GM23338 (cell line): Measurements from ENCODE around the gene UGT1A4. TPM values are rescaled to one million over a fixed set of nuclear protein-coding genes. Genes with fewer than 3 reads are reported as not detected.

Experiments used
- ATAC-seq: fragments of 200-7000 bp; cut with Tn5 transposase; 3 replicates; pipeline ENCODE4 v1.9.1; 2020
- DNase-seq: peaks from one replicate; pipeline ENCODE4 v3.0.0-alpha.2; 2015; ENCODE audit warnings: low spot score
- H2AFZ ChIP-seq: fragments of 200-600 bp; sonication (generic); 2 replicates; pipeline ENCODE4 v1.8.0; 2016; ENCODE audit warnings: antibody characterized with exemption, mild to moderate bottlenecking, moderate library complexity
- H3F3A ChIP-seq: fragments of 200-600 bp; sonication (generic); replicated peaks from 2 replicates; pipeline ENCODE4 v1.8.0; 2017; ENCODE audit warnings: antibody characterized with exemption, mixed run types, low read depth
- H3K27ac ChIP-seq: fragments of 200-600 bp; sonication (generic); 2 replicates; pipeline ENCODE4 v1.6.1; 2016; ENCODE audit warnings: low read depth
- H3K27me3 ChIP-seq: fragments of 200-600 bp; sonication (generic); 2 replicates; pipeline ENCODE4 v1.8.0; 2016; ENCODE audit warnings: mild to moderate bottlenecking, mixed run types, moderate library complexity; ENCODE audit not compliant: insufficient read depth
- H3K36me3 ChIP-seq: fragments of 200-600 bp; sonication (generic); 2 replicates; pipeline ENCODE4 v1.8.0; 2016; ENCODE audit warnings: mild to moderate bottlenecking; ENCODE audit not compliant: insufficient read depth
- H3K4me1 ChIP-seq: fragments of 200-600 bp; sonication (generic); 2 replicates; pipeline ENCODE4 v1.8.0; 2016; ENCODE audit warnings: mild to moderate bottlenecking, moderate library complexity; ENCODE audit not compliant: insufficient read depth
- H3K4me2 ChIP-seq: fragments of 200-600 bp; sonication (generic); 2 replicates; pipeline ENCODE4 v1.7.1; 2017; ENCODE audit warnings: mixed run types
- H3K4me3 ChIP-seq: fragments of 200-600 bp; sonication (generic); 2 replicates; pipeline ENCODE4 v1.6.1; 2016; ENCODE audit warnings: mixed run types
- H3K79me2 ChIP-seq: fragments of 200-600 bp; sonication (generic); replicated peaks from 2 replicates; pipeline ENCODE4 v1.8.0; 2017; ENCODE audit warnings: mild to moderate bottlenecking; ENCODE audit not compliant: insufficient read depth
- H3K9me2 ChIP-seq: fragments of 200-600 bp; sonication (generic); 2 replicates; pipeline ENCODE4 v1.8.0; 2017; ENCODE audit not compliant: insufficient read depth
- H4K20me1 ChIP-seq: fragments of 200-600 bp; sonication (generic); replicated peaks from 2 replicates; pipeline ENCODE4 v1.8.0; 2017; ENCODE audit warnings: mild to moderate bottlenecking; ENCODE audit not compliant: insufficient read depth
- H3K27ac Mint-ChIP-seq: 2 replicates; pipeline ENCODE4 v1.8.0; 2020; ENCODE audit warnings: inconsistent platforms, mild to moderate bottlenecking, moderate library complexity, mixed read lengths
- H3K27me3 Mint-ChIP-seq: 3 replicates; pipeline ENCODE4 v1.8.0; 2022; ENCODE audit warnings: low read depth, mild to moderate bottlenecking, moderate library complexity, mixed read lengths, inconsistent platforms; ENCODE audit not compliant: insufficient read depth, poor library complexity
- H3K36me3 Mint-ChIP-seq: 3 replicates; pipeline ENCODE4 v1.8.0; 2021; ENCODE audit warnings: low read depth, mild to moderate bottlenecking, inconsistent platforms, moderate library complexity, mixed read lengths
- H3K4me1 Mint-ChIP-seq: 3 replicates; pipeline ENCODE4 v1.8.0; 2020; ENCODE audit warnings: mild to moderate bottlenecking, inconsistent platforms, mixed read lengths
- H3K4me3 Mint-ChIP-seq: 3 replicates; pipeline ENCODE4 v1.8.0; 2021; ENCODE audit warnings: moderate library complexity, mild to moderate bottlenecking, inconsistent platforms, mixed read lengths
- H3K9me3 Mint-ChIP-seq: 3 replicates; pipeline ENCODE4 v1.8.0; 2020; ENCODE audit warnings: moderate library complexity, mild to moderate bottlenecking, inconsistent platforms, mixed read lengths
- CREB1 ChIP-seq: fragments of 250-450 bp; sonication (Bioruptor Pico); IDR thresholded peaks from 2 replicates; pipeline ENCODE4 v1.5.0; 2020; ENCODE audit warnings: low read depth, mild to moderate bottlenecking, moderate library complexity
- ETS1 ChIP-seq: IDR thresholded peaks from 2 replicates; pipeline ENCODE4 v1.6.1; 2016; ENCODE audit warnings: antibody characterized with exemption
- EZH2 ChIP-seq: fragments of 200-600 bp; sonication (generic); IDR thresholded peaks from one replicate; pipeline ENCODE4 v1.8.0; 2017; ENCODE audit warnings: antibody characterized with exemption, mild to moderate bottlenecking, low read depth; ENCODE audit not compliant: unreplicated experiment
- JUNB ChIP-seq: IDR thresholded peaks from one replicate; pipeline ENCODE4 v1.6.1; 2016; ENCODE audit warnings: antibody characterized with exemption; ENCODE audit not compliant: unreplicated experiment
- NANOG ChIP-seq: IDR thresholded peaks from 2 replicates; pipeline ENCODE4 v1.6.1; 2016; ENCODE audit warnings: antibody characterized with exemption, borderline replicate concordance
- POLR2AphosphoS5 ChIP-seq: IDR thresholded peaks from 2 replicates; pipeline ENCODE4 v1.6.1; 2016; ENCODE audit warnings: antibody characterized with exemption, low read depth
- STAT1 ChIP-seq: IDR thresholded peaks from one replicate; pipeline ENCODE4 v1.6.1; 2016; ENCODE audit warnings: antibody characterized with exemption; ENCODE audit not compliant: unreplicated experiment
- ZNF114 ChIP-seq: fragments of 250-450 bp; sonication (Bioruptor Pico); IDR thresholded peaks from 2 replicates; pipeline ENCODE4 v1.5.0; 2020; ENCODE audit warnings: mild to moderate bottlenecking, moderate library complexity
- ZNF462 ChIP-seq: fragments of 250-450 bp; sonication (Bioruptor Pico); IDR thresholded peaks from 2 replicates; pipeline ENCODE4 v1.5.0; 2020; ENCODE audit warnings: mild to moderate bottlenecking, moderate library complexity
- polyA plus RNA-seq: library from polyadenylated mRNA; unstranded; fragments of >200 nt; fragmentation: Nextera tagmentation; extraction: Ambion mirVana; gene quantifications from 2 replicates; pipeline ENCODE4 v1.2.1, GENCODE V29; 2016
- total RNA-seq: library from RNA; depleted of rRNA; stranded (reverse); fragments of >200 nt; shearing (Covaris generic); gene quantifications from 2 replicates; pipeline ENCODE4 v1.2.3, GENCODE V29; 2014
- TF ChIP-seq, protein P1 (sequence below): IDR thresholded peaks from one replicate; pipeline ENCODE4 v1.6.1; 2018; ENCODE audit warnings: antibody characterized with exemption; ENCODE audit not compliant: unreplicated experiment
- TF ChIP-seq, protein P2 (sequence below), 2 experiments: fragments of 200-600 bp in 1 of 2; sonication (generic) in 1 of 2; conservative IDR thresholded peaks; 2 replicates each; pipeline versions ENCODE4 v1.5.1 to v1.6.1; 2016 to 2017; ENCODE audit warnings: antibody characterized with exemption in 2 of 2, low read depth in 2 of 2, mild to moderate bottlenecking in 2 of 2, moderate library complexity in 1 of 2

Gene UGT1A4
- total and polyA plus RNA-seq, 2 experiments from 2014 or later = not detected

DNA sequence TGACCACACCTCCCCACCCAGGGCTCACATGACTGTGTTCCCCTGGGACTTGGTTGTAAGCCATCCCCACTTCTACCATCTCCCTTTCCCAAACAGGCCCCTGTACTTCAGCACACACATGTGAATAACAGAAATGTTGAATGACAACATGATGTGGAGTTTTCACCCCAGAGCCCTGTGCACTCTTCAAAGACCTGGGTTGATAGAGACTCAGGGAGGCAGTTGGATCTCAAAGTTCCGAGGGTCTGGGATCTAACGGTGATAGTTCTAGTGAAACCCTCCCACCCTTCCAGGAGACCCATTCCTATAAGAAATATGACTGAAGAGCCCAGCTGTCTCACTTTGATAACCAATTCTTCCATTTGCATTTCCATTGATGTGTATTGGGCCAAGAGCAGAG, 59.5 kb downstream of the UGT1A4 start, which contains the start of gene MROH2A (continued):
- TF ChIP-seq ZNF462 (CRISPR knock-in tag) = no peak
- no peak for TF ChIP-seq NANOG
- no peak for TF ChIP-seq ETS1
- TF ChIP-seq JUNB = no peak

DNA sequence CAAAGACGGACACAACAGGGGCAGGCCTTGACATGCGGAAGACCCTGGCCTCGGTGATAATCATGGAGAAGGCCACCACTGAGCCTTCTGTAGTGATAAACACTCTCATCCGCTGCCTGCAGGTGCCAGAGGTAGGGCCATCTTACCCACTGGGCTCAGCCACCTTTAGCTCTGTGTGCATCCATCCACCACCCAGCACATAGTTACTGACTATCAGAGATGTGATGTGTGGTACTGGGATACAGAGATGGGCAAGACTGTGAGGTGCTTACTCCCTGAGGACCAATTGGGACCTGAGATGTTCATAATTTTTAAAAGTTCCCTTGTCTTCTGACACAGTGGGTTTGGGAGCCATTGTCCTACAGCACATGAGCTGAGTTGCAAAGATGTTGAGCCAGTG, 61.2 kb downstream of the UGT1A4 start:
- no peak for DNase-seq
- no peaks in the 10 kb centered on the region for H3K4me1 Mint-ChIP-seq
- ATAC-seq = no peak
- no peaks in the 10 kb centered on the region for H3K27me3 Mint-ChIP-seq
- TF ChIP-seq ETS1 (no peak), ZNF114 (CRISPR knock-in tag) (no peak), STAT1 (no peak), EZH2 (no peak), JUNB (no peak), POLR2AphosphoS5 (no peak), NANOG (no peak), CREB1 (CRISPR knock-in tag) (no peak)
- TF ChIP-seq, protein P1, sequence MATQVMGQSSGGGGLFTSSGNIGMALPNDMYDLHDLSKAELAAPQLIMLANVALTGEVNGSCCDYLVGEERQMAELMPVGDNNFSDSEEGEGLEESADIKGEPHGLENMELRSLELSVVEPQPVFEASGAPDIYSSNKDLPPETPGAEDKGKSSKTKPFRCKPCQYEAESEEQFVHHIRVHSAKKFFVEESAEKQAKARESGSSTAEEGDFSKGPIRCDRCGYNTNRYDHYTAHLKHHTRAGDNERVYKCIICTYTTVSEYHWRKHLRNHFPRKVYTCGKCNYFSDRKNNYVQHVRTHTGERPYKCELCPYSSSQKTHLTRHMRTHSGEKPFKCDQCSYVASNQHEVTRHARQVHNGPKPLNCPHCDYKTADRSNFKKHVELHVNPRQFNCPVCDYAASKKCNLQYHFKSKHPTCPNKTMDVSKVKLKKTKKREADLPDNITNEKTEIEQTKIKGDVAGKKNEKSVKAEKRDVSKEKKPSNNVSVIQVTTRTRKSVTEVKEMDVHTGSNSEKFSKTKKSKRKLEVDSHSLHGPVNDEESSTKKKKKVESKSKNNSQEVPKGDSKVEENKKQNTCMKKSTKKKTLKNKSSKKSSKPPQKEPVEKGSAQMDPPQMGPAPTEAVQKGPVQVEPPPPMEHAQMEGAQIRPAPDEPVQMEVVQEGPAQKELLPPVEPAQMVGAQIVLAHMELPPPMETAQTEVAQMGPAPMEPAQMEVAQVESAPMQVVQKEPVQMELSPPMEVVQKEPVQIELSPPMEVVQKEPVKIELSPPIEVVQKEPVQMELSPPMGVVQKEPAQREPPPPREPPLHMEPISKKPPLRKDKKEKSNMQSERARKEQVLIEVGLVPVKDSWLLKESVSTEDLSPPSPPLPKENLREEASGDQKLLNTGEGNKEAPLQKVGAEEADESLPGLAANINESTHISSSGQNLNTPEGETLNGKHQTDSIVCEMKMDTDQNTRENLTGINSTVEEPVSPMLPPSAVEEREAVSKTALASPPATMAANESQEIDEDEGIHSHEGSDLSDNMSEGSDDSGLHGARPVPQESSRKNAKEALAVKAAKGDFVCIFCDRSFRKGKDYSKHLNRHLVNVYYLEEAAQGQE = no peak
- TF ChIP-seq, protein P2, sequence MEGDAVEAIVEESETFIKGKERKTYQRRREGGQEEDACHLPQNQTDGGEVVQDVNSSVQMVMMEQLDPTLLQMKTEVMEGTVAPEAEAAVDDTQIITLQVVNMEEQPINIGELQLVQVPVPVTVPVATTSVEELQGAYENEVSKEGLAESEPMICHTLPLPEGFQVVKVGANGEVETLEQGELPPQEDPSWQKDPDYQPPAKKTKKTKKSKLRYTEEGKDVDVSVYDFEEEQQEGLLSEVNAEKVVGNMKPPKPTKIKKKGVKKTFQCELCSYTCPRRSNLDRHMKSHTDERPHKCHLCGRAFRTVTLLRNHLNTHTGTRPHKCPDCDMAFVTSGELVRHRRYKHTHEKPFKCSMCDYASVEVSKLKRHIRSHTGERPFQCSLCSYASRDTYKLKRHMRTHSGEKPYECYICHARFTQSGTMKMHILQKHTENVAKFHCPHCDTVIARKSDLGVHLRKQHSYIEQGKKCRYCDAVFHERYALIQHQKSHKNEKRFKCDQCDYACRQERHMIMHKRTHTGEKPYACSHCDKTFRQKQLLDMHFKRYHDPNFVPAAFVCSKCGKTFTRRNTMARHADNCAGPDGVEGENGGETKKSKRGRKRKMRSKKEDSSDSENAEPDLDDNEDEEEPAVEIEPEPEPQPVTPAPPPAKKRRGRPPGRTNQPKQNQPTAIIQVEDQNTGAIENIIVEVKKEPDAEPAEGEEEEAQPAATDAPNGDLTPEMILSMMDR (conservative IDR thresholded peaks at IDR 0.05; ENCODE audit: low read depth in 2 of 2) = no peak
- H3K27me3 ChIP-seq = no peaks in the 10 kb centered on the region
- no peaks in the 10 kb centered on the region for H3F3A ChIP-seq
- H3K9me2 ChIP-seq = 0 out of 2 replicates have a peak, but pooled peaks cover 4% of the 10 kb centered on the region
- peaks cover 4% of the 10 kb centered on the region; the same call in 2 of the 3 replicates for H3K36me3 Mint-ChIP-seq
- no peak overlapping the region for H3K4me2 ChIP-seq
- peaks cover 26% of the 10 kb centered on the region for H3K9me3 Mint-ChIP-seq
- no peak overlapping the region for H3K27ac Mint-ChIP-seq
- H3K79me2 ChIP-seq = no peaks in the 10 kb centered on the region
- H3K27ac ChIP-seq = no peak overlapping the region
- no peaks in the 10 kb centered on the region for H3K4me1 ChIP-seq
- no peak overlapping the region for H3K4me3 ChIP-seq
- H3K36me3 ChIP-seq = no peaks in the 10 kb centered on the region
- no peaks in the 10 kb centered on the region for H4K20me1 ChIP-seq
- H3K4me3 Mint-ChIP-seq = no peak overlapping the region
- H2AFZ ChIP-seq = no peak overlapping the region
